HL-60 (cell line): Measurements from ENCODE around the gene SPTBN5.

Experiments used
- CTCF ChIP-seq: IDR thresholded peaks from one replicate; pipeline ENCODE4 v1.5.1; 2011; ENCODE audit warnings: low read length, control low read depth, inconsistent platforms; ENCODE audit not compliant: insufficient read depth
- POLR2AphosphoS5 ChIP-seq: IDR thresholded peaks from 2 replicates; pipeline ENCODE4 v1.6.1; 2012; ENCODE audit warnings: low read depth
- REST ChIP-seq: IDR thresholded peaks from 2 replicates; pipeline ENCODE4 v1.6.1; 2012; ENCODE audit warnings: low read depth; ENCODE audit not compliant: insufficient replicate concordance
- SPI1 ChIP-seq: IDR thresholded peaks from 2 replicates; pipeline ENCODE4 v1.6.1; 2012; ENCODE audit warnings: low read depth, mild to moderate bottlenecking, borderline replicate concordance

GRCh38 chr15:41806291-41807181 lies 87.3 kb downstream of the SPTBN5 start:
- no peak for TF ChIP-seq CTCF
- no peak for TF ChIP-seq REST
- TF ChIP-seq POLR2AphosphoS5: no peak
- TF ChIP-seq SPI1: no peak
